Stimulated activated CD4-positive, alpha-beta T cell treated with anti-CD3 and anti-CD28 coated beads, Interleukin-2, amount 100 ng/mL, for 4 hours (primary cell): ENCODE measurements around the gene TRAPPC10.
"Not testable (repeated sequence)": the region's sequence is repeated elsewhere in the genome, so short reads cannot be mapped to it uniquely, and the experiment has no call there.

Experiments
- DNase-seq: peaks from one replicate; pipeline ENCODE4 v3.0.0-alpha.2; 2020; ENCODE audit warnings: low read depth

The TRAPPC10 gene

DNA sequence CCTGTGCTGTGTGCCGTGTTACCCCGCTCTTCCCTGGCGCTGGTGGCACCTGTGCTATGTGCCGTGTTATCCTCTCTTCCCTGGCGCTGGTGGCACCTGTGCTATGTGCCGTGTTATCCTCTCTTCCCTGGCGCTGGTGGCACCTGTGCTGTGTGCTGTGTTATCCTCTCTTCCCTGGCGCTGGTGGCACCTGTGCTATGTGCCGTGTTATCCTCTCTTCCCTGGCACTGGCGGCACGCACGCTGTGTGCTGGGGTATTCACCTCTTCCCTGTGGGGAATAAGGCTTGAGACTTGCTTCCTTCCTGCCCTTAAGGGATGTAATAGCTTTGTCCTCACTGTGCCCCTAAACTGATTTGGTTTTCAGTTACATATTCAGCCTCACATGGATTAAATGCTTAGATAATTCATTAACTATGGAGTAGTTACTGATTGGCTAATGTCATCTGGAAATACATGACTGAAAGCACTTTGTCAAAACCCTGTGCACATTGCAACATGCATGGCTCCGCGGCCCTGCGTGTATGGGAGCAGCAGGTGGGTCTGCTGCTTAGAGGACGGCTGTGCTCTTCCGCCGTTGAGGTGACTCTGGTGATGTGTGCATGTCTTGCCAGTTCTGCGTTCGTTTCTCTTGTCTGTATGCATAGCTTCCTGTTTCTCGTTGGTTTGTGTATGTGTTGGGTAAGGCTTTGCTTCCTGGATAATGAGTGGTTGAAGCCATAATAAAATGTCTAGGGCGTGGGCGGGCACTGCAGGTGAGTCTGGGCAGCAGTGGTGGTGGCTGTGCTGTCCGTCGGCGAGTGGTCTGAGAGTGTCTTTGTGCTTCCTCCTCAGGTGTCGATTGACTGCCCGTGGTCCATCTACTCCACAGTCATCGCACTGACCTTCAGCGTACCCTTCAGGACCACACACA, 77.1 kb downstream of the TRAPPC10 start:
- DNase-seq = no peak

- no peak for DNase-seq
Observed at GRCh38 chr21:44090325-44090724, 78.2 kb downstream of the TRAPPC10 start.

GRCh38 chr21:44092211-44092610, 80.1 kb downstream of the TRAPPC10 start:
- DNase-seq = no peak

DNA sequence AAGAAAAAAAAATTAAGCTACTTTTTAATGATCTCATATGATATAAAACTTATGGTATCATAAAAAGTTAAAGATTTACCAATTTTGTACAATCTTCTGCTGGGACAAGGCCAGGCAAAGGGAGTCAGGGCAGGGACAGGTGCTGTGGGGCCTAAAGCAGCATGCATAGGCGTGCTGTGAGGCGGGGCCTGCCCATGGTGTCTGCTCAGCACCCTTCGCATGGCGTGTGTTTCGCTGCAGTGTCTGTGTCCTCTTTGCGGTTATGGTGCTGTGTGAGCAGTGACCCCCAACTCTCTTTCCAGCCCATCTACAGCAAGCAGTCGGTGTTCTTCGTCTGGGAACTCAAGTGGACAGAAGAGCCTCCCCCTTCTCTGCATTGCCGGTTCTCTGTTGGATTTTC, 81.7 kb downstream of the TRAPPC10 start:
- DNase-seq = no peak

GRCh38 chr21:44094832-44095231, 82.7 kb downstream of the TRAPPC10 start:
- DNase-seq = no peak

- not testable (repeated sequence) for DNase-seq
Observed at GRCh38 chr21:44098507-44098906, 86.4 kb downstream of the TRAPPC10 start.

- not testable (repeated sequence) for DNase-seq
Observed at GRCh38 chr21:44098964-44099363, 86.9 kb downstream of the TRAPPC10 start.

GRCh38 chr21:44107026-44107501, 95.0 kb downstream of the TRAPPC10 start, which contains the start of gene PWP2:
TSS of gene PWP2 (plus strand) at chr21:44107399. CDS start at chr21:44107417, 18 bp downstream.
- DNase-seq = peak; percentile 37

GRCh38 chr21:44107589-44107988, 95.5 kb downstream of the TRAPPC10 start:
- not testable (repeated sequence) for DNase-seq

DNA sequence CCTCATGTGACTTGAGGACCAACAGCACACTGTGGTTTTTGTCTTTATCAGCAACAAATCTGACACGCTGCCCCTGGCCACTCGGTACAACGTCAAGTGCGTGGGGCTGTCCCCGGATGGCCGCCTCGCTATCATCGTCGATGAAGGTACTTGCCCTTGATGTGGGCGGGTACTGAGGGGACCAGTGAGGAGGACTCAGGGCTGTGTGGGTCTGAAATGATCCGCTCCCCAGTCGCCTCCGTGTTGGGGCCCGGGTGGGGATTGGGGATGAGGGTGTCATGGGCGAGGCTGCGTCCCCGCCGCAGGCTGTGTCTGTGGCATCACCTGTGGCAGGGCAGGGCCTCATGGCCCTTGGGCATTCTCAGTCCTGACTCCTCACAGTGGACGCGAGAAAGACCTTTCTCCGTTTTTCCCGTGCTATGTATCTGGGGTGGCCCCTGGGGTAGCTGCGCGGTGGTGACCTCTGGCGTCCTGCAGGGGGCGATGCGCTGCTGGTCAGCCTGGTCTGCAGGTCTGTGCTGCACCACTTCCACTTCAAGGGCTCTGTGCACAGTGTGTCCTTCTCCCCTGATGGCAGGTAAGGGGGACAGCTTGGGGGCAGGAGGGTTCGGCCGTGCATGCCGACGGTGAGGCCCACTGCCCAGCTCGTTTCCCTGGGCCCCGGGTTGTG, 101.7 kb downstream of the TRAPPC10 start:
- not testable (repeated sequence) for DNase-seq

DNA sequence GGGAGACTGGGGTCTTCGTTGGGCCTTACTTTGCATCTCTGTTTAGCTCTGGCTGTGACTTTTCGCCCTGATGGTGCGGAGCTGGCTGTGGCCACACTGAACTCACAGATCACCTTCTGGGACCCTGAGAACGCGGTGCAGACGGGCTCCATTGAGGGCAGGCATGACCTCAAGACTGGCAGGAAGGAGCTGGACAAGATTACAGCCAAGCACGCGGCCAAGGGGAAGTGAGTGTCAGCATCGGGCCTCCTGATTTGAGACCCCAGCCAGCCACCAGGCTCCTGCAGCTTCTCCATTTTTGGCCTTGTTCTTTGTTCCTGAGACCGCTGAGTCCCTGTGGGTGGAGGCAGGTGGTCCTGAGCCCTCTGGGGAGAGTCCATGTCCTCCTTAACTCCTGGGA, 110.0 kb downstream of the TRAPPC10 start:
- DNase-seq = not testable (repeated sequence)

GRCh38 chr21:44127827-44128226, 115.7 kb downstream of the TRAPPC10 start:
- not testable (repeated sequence) for DNase-seq

GRCh38 chr21:44133715-44134057, 121.6 kb downstream of the TRAPPC10 start:
- not testable (repeated sequence) for DNase-seq

DNA sequence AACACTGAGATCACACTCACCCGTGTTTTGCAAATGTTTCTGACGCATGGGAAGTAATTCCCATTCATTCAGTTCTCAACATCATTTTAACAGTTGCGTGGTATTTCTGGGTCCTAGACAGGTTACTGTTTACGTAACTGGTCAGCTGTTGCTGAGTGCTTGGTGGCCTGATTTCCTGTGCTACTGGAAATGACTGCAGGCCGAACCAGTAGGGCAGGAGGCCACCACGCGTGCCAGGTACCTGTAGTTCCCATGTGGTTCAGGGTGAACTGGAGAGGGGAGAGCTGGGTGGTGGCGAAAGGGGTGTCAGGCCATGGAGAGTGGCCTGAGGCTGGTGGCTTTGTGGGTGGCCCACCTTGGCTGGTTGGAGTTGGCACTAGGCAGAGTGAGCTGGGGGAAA, 122.6 kb downstream of the TRAPPC10 start:
- DNase-seq = not testable (repeated sequence)

DNA sequence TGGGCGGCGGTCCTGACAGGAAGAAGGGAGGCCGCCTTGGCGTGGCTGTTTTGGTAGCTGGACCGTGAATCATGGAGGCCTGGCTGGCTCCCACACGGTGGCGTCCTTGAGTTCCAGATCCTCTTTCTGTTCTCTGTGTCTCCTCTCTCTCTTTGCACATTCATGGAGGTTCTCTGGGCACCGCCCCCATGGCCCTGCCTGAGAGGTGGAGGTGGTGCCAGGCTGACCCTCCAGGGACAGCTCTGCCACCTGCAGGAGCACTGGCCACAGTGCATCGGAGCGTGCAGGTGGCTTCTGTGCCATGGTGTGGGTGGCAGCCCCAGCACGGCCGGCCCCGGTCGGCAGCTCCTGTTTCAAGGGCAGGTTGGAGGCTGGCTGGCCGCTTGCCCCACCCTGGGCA, 125.9 kb downstream of the TRAPPC10 start:
- DNase-seq = not testable (repeated sequence)

GRCh38 chr21:44139787-44140551, 127.9 kb downstream of the TRAPPC10 start:
- DNase-seq = not testable (repeated sequence)

DNA sequence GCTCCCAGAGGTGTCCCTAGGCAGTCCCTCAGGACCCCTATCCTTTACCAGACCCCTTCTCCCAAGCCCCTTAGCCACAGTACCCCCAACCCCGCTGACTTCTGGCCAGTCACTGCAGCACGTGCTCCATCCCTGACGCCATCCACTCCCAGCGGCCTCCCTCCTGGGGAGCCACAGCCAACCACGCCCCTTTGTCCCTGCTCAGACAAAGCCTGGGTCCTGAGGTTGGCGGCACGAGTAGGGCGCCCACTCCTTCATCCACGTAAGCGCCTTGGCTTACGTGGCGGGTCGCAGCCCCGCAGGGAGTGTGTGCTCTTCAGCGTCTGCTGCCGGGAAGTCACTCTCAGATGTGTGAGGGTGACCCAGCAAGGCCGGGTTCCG, 128.4 kb downstream of the TRAPPC10 start:
- not testable (repeated sequence) for DNase-seq

DNA sequence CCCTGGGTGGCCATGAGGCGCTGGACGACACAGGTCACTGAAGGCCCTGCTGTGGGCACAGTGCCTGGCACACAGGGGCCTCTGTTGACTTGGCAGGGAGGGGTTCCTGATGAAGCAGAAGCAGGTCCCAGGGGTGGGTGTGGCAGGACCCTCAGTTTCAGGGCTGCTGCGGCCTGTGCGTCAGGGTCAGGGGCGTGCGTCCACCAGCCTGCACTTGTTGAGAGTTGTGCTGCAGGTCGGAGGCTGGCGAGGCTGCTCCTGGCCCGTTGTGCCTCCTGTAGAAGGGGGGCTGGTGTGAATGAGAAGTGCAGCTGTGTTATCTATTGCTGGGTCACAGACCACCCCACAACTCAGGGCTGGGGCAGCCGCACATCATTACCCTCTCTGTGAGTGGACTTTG, 130.4 kb downstream of the TRAPPC10 start:
- not testable (repeated sequence) for DNase-seq

- DNase-seq = not testable (repeated sequence)
Observed at GRCh38 chr21:44143380-44143779, 131.3 kb downstream of the TRAPPC10 start.

GRCh38 chr21:44143996-44144395, 131.9 kb downstream of the TRAPPC10 start:
- not testable (repeated sequence) for DNase-seq

- DNase-seq = not testable (repeated sequence)
Observed at GRCh38 chr21:44144784-44145602, 132.9 kb downstream of the TRAPPC10 start.
